Right lobe of liver (tissue), 4 donors: ENCODE results near the gene MYZAP.

Experiments
- POLR2A ChIP-seq: fragments of 450-650 bp; IDR thresholded peaks from one replicate; pipeline ENCODE4 v1.6.1; 2017; ENCODE audit warnings: antibody characterized with exemption, mild to moderate bottlenecking
- TF ChIP-seq, protein P1 (sequence below), 4 donors: fragments of 200-600 bp in 3 of 4; fragments of 450-650 bp in 1 of 4; IDR thresholded peaks; one replicate each; pipeline versions ENCODE4 v1.5.1 to v1.8.0; 2016 to 2022; ENCODE audit warnings: antibody characterized with exemption in 4 of 4, mild to moderate bottlenecking in 2 of 4
- donor health status: DM: no; HTN: no; CAD: no.
- donor health status: DM: no; HTN: no; CAD: no.
- donor health status: DM: no; HTN: yes; CAD: no.

DNA sequence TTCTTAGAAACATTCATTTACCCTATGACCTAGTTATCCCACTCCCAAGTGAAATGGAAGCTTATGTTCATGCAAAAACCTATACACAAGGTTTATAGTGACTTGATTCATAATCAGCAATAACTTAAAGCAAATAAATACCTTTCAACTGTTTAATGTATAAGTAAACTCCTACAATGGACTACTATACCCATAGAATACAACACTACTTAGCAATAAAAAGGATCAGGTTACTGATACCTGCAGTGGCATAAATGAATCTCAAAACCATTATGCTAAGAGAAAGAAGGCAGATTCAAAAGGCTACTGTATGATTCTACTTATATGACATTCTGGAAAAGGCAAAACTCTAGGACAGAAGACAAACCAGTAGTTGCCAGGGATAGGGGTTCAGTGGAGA lies 106.5 kb downstream of the MYZAP start:
- no peak for TF ChIP-seq POLR2A
- TF ChIP-seq, protein P1, sequence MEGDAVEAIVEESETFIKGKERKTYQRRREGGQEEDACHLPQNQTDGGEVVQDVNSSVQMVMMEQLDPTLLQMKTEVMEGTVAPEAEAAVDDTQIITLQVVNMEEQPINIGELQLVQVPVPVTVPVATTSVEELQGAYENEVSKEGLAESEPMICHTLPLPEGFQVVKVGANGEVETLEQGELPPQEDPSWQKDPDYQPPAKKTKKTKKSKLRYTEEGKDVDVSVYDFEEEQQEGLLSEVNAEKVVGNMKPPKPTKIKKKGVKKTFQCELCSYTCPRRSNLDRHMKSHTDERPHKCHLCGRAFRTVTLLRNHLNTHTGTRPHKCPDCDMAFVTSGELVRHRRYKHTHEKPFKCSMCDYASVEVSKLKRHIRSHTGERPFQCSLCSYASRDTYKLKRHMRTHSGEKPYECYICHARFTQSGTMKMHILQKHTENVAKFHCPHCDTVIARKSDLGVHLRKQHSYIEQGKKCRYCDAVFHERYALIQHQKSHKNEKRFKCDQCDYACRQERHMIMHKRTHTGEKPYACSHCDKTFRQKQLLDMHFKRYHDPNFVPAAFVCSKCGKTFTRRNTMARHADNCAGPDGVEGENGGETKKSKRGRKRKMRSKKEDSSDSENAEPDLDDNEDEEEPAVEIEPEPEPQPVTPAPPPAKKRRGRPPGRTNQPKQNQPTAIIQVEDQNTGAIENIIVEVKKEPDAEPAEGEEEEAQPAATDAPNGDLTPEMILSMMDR (IDR thresholded peaks at IDR 0.05): no peak
